ENCODE data around the gene SLC35B2. TPM values are rescaled to one million over a fixed set of nuclear protein-coding genes. Genes with fewer than 3 reads are reported as not detected.

SLC35B2 gene
- total RNA-seq, 1 experiment from 2014 or later = 143 TPM

- Mint-ChIP-seq H3K27ac (ENCODE audit: unreplicated experiment) (no peak overlapping the region), H3K4me3 (ENCODE audit: low read depth, unreplicated experiment) (no peak overlapping the region), H3K9me3 (ENCODE audit: low read depth, unreplicated experiment) (no peaks in the 10 kb centered on the region), H3K27me3 (ENCODE audit: unreplicated experiment) (peaks cover 36% of the 10 kb centered on the region), H3K4me1 (ENCODE audit: low read depth, unreplicated experiment) (no peaks in the 10 kb centered on the region), H3K36me3 (ENCODE audit: insufficient read depth, unreplicated experiment) (peaks cover 53% of the 10 kb centered on the region)
- intact Hi-C loops (cut with micrococcal nuclease; ENCODE audit: unreplicated experiment) = no loop called here
- BruUV-seq (replicated peaks) = no TSS peak
- TF ChIP-seq CTCF (IDR thresholded peaks at IDR 0.05; ENCODE audit: unreplicated experiment) = no peak
- CTCF ChIA-PET = interaction anchor here (1.5 kb wide), 1 partner anchor 12 kb away, joined by 3 read pairs; no protein-coding TSS in a partner anchor
- no peak for DNase-seq
These were observed 43.8 kb upstream of the SLC35B2 start for GRCh38 chr6:44301106-44301505.

GRCh38 chr6:44300292-44300823, 43.0 kb upstream of the SLC35B2 start:
- CTCF ChIA-PET = interaction anchor here (1.5 kb wide), 1 partner anchor 11 kb away, joined by 3 read pairs; no protein-coding TSS in a partner anchor
- Mint-ChIP-seq H3K4me3 (ENCODE audit: low read depth, unreplicated experiment) (no peak overlapping the region), H3K9me3 (ENCODE audit: low read depth, unreplicated experiment) (no peaks in the 10 kb centered on the region), H3K4me1 (ENCODE audit: low read depth, unreplicated experiment) (no peaks in the 10 kb centered on the region), H3K27me3 (ENCODE audit: unreplicated experiment) (peaks cover 44% of the 10 kb centered on the region), H3K36me3 (ENCODE audit: insufficient read depth, unreplicated experiment) (peaks cover 49% of the 10 kb centered on the region), H3K27ac (ENCODE audit: unreplicated experiment) (no peak overlapping the region)
- BruUV-seq (replicated peaks) = no TSS peak
- intact Hi-C loops (cut with micrococcal nuclease; ENCODE audit: unreplicated experiment) = no loop called here
- TF ChIP-seq CTCF (IDR thresholded peaks at IDR 0.05; ENCODE audit: unreplicated experiment) = no peak
- no peak for DNase-seq

- peaks cover 59% of the 10 kb centered on the region for H3K27me3 Mint-ChIP-seq (ENCODE audit: unreplicated experiment)
- no peaks in the 10 kb centered on the region for H3K4me1 Mint-ChIP-seq (ENCODE audit: low read depth, unreplicated experiment)
- H3K27ac Mint-ChIP-seq (ENCODE audit: unreplicated experiment) = no peak overlapping the region
- DNase-seq = no peak
- no peak overlapping the region for H3K4me3 Mint-ChIP-seq (ENCODE audit: low read depth, unreplicated experiment)
- BruUV-seq (replicated peaks) = no TSS peak
- no peak for TF ChIP-seq CTCF (IDR thresholded peaks at IDR 0.05; ENCODE audit: unreplicated experiment)
- intact Hi-C loops (cut with micrococcal nuclease; ENCODE audit: unreplicated experiment) = no loop called here
- peaks cover 49% of the 10 kb centered on the region for H3K36me3 Mint-ChIP-seq (ENCODE audit: insufficient read depth, unreplicated experiment)
- H3K9me3 Mint-ChIP-seq (ENCODE audit: low read depth, unreplicated experiment) = no peaks in the 10 kb centered on the region
- CTCF ChIA-PET = interaction anchor here (1.0 to 1.2 kb wide), 2 partner anchors 11 to 14 kb away, joined by 3 to 5 read pairs; partner anchors contain the start of gene AARS2
These were observed 41.5 kb upstream of the SLC35B2 start for GRCh38 chr6:44298864-44299263.

- TF ChIP-seq CTCF (IDR thresholded peaks at IDR 0.05; ENCODE audit: unreplicated experiment) = no peak
- peaks cover 44% of the 10 kb centered on the region for H3K36me3 Mint-ChIP-seq (ENCODE audit: insufficient read depth, unreplicated experiment)
- peak overlapping the region; percentile 53 for H3K27ac Mint-ChIP-seq (ENCODE audit: unreplicated experiment)
- no peak for DNase-seq
- H3K9me3 Mint-ChIP-seq (ENCODE audit: low read depth, unreplicated experiment) = no peaks in the 10 kb centered on the region
- CTCF ChIA-PET = interaction anchor here (0.5 to 1.2 kb wide), 4 partner anchors 10 to 1991 kb away, joined by 3 to 5 read pairs (median 3); partner anchors contain the start of gene AARS2
- intact Hi-C loops (cut with micrococcal nuclease; ENCODE audit: unreplicated experiment) = no loop called here
- no peaks in the 10 kb centered on the region for H3K4me1 Mint-ChIP-seq (ENCODE audit: low read depth, unreplicated experiment)
- BruUV-seq (replicated peaks) = no TSS peak
- H3K27me3 Mint-ChIP-seq (ENCODE audit: unreplicated experiment) = peaks cover 65% of the 10 kb centered on the region
- peak overlapping the region; percentile 60 for H3K4me3 Mint-ChIP-seq (ENCODE audit: low read depth, unreplicated experiment)
These were observed 40.9 kb upstream of the SLC35B2 start for GRCh38 chr6:44298055-44298803.
